HG02678 (cell line): Measurements from ENCODE around the gene TTLL3.

ENCODE experiments used
- ATAC-seq: cut with Tn5 transposase; IDR thresholded peaks from one replicate; pipeline ENCODE4 v1.9.1; 2021; ENCODE audit warnings: mild to moderate bottlenecking, moderate library complexity; ENCODE audit not compliant: unreplicated experiment

The TTLL3 gene

DNA sequence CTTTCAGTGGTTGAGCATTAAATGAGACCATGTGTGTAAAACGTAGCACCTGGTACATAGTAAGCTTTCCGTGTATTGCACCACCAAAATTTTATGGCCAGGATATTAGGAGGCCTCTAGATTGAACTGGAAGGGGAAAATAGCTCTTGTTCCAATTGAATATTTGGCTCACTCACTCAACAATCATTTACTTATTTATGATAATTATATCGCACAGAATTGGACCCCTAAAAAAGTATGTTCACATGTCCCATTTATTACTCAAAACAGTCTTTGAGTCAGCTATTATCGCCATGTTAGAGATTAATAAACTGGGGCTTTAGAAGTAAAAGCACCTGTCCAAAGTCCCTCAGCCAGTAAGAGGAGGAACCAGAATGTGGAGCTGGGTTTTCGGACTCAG, 5.1 kb upstream of the TTLL3 start:
- ATAC-seq = no peak

DNA sequence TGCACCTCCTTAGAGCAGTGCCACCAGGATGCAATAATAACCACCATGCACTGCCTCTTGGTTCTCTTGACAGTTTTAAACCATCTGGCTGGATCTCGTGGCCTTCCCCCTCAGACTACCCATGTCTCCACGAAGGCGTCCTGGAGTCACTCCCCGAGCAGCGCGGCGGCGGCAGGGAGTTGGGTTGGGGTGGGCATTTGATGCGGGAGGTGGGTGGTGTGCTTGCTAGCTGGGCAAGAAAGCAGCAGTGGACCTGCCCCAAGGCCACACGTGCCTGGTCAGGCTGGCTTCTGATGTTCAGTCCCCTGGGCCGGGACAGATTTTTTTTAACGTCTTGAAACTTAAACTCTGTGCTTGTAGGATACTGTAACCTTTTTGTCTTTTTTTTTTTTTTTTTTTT, 3.9 kb upstream of the TTLL3 start:
- no peak for ATAC-seq

DNA sequence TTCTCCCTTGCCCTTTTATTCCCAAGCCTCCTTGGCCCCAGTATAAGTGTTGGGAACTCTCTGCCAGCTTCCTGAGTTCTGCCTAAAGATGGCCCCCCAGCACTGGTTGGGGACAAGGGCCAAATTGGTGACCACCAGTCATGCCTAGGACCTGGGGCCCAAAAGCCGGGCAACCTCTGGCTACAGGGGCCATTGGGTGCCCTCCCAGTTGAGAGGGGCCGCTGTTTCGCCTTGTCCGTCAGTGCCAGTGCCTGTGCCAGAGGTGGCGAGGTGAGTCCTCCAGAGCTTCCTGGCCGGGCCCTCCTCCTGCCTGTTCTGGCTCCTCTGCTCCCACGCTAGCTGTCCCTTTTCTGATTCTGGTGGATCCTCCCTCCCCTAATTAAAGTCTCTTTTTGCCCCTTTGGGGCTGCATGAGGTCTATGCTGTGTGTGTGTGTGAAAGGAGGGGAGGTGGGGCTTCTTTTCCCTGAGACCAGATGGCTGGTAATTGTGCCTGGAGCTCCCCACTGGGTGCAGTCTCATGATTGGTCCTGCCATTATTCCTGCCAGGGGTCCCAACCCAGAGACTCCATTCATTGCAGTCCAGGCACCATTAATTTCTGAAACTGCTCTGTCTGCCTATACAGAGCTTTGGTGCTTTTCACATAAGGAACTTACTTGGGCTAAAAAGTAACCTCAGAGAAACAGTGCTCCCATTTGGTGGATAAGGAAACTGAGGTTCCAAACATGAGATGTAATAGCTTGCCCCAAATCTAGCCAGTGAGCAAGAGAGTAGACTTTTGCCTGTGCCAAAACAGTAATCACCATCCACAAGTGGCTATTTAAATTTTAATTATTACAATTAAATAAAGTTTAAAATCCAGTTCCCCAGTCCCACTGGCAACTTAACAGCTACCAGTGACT, 3.1 kb upstream of the TTLL3 start:
- no peak for ATAC-seq

DNA sequence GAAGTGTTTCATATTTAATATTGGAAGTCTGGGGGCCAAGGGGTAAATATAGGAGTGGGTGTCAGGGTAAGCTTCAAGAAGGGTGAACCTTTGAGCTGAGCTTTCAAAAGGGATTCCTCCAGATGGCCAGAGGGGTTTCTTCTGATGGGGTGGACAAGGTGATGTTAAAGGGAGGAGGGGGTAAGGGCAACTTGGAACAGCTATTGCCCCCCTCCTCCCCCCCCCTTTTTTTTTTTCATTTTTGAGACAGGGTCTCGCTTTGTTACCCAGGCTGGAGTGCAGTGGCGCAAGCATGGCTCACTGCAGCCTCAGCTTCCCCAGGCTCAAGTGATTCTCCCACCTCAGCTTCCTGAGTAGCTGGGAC, 2.1 kb upstream of the TTLL3 start:
- ATAC-seq = no peak

DNA sequence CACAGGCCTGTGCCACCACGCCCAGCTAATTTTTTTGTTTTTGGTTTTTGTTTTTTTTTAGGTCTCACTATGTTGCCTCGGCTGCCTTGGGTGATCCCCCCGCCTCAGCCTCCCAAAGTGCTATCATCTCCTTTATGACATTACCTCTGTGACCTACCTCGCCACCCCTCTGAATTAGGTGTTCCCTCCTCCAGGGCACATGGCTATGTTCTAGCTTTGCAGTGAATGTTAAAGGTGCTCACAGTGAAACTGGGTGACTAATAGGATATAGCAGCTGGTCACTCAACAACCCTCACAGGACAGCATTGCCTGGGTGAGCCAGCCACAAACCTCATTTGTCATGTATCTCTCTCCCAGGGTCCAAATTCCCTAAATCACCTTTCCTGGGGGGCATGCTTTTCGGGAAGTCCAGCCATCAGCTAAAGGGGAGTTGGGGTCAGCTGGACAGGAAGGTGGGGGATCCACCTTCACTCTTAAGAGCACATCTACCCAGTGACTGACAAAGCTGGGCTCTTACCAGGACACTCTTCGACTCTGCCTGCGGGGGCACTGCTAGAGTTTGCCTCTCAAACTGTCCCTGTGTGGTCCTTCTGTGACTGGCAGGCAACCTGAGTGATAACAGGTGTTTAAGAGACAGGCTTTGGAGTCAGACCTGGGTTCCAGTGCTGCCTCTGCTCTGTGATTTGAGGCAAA, 1.6 kb upstream of the TTLL3 start:
- peak; percentile 45 for ATAC-seq

DNA sequence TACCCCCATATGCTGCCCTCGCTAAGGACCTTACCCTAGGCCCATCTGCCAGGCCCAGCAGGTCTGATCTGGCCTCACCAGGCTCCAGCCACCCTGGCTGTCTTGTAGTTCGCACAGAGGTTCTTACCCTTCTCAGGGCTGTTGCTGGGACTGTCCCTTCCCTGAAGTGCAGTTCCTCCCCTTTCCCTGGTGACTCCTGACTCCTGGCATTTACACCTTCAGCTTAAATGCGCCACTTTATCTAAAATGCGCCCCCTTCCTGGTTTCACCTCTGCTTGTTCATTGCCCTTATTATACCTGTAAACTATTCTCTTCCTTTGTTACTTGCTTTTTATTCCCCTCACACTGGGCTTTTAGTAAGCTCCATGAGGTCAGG, 835 bp upstream of the TTLL3 start:
- peak; percentile 4 for ATAC-seq

DNA sequence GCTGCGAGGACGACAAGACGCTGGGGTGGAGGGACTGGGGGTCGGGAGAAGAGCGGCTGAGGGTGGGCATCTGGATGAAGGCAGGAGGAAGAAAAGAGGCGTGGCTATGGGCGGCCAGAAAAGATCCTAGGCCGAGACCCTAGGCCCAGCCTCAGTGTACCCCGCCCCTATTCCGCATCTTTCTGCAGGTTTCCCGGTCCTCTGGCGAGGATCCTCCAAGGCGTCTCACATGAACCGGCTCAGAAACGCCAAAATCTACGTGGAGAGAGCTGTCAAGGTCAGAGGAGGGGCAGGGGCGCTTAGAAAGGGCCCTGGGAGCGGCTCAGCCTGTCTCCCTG, 340 bp downstream of the TTLL3 start:
- no peak for ATAC-seq

DNA sequence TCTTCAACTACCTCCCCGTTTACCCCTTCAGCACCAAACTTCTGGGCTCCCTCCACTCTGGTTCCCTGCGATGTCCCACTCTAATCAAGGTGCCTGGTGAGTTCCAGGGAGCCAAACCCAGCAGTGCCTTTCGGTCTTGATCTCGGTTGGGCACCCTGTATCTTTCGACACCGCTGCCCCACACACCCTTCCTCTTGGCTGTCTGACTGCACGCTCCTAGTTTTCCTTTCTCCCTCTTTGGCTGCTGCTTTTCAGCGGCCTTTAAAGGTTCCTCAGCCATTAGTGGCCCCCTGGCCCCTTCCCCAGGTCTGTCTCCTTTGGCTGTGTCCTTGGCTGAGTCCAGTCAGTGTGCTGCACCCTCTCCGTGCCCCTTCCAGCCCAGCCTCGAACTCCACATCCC, 784 bp downstream of the TTLL3 start:
- ATAC-seq = no peak

DNA sequence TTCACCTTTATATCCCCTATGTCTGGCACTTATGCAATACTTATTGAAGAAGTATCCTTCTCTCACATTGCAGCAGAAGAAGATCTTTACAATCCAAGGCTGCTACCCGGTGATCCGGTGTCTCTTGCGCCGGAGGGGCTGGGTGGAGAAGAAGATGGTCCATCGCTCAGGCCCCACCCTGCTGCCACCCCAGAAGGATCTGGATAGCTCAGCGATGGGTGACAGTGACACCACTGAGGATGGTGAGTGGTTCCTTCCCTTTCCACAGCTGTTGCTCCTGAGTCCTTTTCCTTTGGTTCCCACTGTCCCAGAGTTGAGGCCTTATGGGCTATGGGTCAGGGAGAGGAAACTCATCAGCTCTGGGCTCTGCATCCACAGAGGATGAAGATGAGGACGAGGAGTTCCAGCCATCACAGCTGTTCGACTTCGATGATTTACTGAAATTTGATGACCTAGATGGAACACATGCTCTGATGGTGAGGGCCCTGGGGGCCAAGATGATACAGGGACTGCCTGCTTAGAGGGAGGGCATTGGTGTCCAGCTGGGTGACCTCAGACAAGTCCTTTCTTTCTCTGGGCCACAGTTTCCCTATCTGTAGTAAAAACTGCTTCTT, 2.9 kb downstream of the TTLL3 start:
- ATAC-seq = no peak

DNA sequence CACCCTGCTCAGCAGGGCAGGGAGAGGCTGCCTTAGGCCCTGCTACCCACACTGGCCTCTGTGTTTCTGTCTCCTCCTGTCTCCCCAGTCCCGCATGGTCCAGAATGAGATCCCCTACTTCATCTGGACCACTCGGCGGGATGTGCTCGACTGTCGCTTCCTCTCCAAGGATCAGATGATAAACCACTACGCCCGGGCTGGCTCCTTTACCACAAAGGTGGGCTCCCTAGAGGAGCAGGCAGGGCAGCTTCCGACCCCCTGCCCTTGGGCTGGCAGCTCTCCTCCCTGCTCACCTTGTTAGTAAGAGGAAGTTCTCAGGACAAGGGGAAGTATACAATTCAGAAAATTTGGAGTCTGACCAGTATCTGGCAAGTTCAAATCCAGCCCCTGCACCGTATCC, 5.9 kb downstream of the TTLL3 start:
- ATAC-seq = no peak

DNA sequence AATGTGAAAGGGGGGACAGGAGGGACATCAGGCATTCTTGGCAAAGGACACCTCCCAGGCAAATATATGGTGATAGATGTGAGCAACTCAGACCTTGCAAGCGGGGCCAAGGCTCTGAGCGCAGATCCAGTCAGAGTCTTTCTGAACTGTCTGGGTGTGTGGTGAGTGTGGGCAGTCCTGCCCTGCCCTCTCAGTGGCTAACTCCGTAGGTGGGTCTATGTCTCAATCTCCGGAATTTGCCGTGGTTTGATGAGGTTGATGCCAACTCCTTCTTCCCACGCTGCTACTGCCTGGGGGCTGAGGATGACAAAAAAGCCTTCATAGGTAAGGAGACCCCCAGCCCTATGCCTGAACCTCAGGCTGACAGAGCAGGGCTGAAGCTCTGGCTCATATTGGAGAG, 7.4 kb downstream of the TTLL3 start:
- ATAC-seq = no peak

DNA sequence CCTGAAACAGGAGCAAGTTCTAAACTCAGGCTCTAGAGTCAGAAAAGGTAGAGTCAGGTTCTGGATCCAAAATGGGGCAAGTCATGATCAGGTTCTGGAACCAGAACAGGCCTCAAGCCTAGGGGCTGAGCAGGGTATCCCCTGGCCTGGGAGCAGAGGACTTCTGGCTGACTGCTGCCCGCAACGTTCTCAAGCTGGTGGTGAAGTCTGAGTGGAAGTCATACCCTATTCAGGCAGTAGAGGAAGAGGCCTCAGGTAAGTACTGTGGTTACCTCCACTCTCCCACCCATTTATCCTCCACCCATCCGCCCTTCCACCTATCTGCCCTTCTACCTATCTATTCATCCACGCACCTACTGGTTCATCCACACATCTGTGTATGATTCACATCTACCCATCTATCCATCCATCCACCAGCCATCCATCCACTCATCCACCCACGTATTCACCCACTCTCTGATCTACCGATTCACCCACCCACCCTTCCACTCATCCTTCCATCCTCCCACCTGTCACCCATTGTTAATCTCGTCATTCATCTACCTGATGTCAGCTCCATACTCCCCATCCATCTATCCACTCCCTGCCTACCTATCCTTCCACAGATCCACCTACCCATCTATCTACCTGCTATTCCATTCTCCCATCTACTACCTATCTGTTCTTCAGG, 8.7 kb downstream of the TTLL3 start:
- ATAC-seq = no peak

DNA sequence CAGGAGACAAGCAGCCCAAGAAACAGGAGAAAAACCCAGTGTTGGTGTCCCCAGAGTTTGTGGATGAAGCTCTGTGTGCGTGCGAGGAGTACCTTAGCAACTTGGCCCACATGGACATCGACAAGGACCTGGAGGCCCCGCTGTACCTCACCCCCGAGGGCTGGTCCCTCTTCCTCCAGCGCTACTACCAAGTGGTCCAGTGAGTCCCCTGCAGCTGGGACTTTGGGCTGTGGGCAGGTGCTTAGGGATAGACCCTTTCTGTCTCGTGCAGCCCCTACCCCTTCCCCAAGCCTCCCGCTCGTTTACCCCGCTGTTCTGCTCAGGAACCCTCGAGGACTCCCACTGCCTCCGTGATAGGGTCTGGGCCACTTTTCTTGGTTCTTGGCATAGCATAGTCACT, 10.5 kb downstream of the TTLL3 start:
- ATAC-seq = no peak

DNA sequence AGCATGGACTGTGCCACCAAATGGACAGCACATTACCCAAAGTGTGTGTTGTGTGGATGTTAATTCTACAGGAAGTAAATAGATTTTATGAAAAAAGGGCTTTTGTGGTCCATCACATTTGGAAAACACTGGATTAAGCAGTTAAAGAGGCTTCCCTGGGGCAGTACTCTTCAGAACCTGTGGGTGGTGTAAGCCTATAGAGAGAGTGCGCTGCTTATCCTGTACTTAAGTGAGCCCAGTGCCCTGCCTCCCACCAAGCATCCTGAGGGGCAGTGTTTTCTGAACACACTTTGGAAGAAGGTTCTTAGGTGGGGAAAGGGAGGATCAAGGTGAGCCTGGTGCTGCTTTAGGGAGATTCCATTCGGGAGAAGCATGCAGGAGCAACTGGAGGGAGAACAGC, 10.9 kb downstream of the TTLL3 start:
- ATAC-seq = no peak

DNA sequence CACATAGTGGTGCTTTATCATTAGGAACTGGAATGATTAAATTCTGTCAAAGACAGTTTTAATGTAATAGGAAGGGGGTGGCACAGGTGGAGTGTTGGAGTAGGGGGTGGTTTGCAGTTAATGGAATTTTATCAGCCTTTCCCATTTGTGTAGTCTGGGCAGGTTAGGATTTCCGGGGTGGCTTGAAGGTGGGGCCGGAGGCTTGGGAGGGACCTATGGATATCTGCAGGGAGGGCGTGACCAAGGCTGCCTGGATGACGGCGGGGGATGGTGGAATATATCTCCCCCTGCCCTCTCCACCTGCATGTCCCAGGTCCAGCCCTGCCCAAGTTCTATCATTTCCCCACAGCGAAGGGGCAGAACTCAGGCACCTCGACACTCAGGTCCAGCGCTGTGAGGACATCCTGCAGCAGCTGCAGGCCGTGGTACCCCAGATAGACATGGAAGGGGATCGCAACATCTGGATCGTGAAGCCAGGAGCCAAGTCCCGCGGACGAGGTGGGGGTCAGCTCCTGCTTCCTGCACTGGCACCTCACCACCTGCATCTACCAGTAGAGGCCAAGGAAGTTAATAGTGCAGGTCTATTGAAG, 15.5 kb downstream of the TTLL3 start:
- ATAC-seq = no peak

DNA sequence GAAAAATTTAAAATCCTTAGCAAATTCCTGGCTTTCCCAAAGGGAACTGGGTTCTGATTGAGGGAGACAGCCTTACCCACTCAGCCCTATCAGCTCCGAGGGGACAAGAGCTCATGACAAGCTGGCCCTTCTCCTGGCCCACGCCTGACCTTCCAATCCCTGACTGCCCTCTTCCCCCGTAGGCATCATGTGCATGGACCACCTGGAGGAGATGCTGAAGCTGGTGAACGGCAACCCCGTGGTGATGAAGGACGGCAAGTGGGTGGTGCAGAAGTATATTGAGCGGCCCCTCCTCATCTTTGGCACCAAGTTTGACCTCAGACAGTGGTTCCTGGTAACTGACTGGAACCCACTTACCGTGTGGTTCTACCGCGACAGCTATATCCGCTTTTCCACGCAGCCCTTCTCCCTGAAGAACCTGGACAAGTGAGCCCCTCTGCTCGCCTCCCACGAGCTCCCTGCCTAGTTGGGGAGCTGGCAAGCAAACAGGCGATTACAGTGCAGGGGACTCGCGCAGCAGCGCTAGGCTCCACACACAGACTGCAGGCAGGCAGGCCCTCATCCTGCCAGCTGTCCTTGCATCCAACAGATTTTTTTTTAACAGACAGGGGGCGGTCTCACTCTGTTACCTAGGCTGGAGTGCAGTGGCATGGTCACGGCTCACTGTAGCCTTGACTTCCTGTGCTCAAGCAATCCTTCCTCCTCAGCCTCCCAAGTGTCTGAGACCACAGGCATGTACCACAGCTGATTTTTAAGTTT, 16.9 kb downstream of the TTLL3 start:
- no peak for ATAC-seq

DNA sequence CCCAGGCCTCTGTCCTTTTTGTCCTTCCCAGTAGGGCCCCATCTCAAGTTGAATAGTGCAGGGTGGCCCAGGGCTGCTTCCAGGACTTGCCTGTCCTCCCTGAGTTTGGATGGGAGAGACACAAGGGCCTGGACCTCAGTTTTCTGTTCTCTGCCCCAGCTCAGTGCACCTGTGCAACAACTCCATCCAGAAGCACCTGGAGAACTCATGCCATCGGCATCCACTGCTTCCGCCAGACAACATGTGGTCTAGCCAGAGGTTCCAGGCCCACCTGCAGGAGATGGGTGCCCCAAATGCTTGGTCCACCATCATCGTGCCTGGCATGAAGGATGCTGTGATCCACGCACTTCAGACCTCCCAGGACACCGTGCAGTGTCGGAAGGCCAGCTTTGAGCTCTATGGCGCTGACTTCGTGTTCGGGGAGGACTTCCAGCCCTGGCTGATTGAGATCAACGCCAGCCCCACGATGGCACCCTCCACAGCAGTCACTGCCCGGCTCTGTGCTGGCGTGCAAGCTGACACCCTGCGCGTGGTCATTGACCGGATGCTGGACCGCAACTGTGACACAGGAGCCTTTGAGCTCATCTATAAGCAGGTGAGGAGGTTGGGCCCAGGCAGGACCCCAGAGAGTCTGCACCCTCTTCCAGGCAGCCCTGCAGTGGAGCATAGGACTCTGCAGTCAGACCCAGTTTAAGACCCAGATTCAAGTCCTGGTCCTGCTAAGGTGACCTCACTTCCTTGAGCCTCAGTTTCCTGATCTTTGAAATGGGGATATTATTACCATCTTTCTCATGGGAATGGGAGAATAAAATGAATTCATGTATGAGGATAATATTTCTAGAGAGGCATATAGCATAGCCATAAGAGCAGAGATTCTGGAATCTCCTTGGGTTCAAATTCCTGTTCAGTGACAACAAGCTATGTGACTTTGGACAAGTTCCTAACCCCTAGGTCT, 19.0 kb downstream of the TTLL3 start:
- no peak for ATAC-seq

DNA sequence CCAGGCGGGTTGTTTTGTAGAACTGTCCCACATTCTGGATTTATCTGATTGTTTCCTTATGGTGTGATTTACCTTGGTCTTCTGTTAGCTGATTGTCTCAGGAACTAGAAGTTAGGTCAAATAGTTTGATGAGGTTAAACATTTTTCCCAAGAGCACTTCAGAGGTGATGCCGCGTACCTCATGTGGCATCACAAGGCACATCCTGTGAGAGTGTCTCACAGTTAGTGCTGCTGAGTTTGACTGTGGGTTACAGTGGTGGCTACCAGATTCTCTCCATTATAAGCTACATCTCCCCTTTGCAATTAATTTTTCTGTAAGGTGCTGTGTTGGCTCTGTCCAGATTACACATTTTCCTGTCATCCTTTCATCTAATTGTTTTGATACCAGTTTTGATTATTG, 21.2 kb downstream of the TTLL3 start:
- ATAC-seq = no peak

DNA sequence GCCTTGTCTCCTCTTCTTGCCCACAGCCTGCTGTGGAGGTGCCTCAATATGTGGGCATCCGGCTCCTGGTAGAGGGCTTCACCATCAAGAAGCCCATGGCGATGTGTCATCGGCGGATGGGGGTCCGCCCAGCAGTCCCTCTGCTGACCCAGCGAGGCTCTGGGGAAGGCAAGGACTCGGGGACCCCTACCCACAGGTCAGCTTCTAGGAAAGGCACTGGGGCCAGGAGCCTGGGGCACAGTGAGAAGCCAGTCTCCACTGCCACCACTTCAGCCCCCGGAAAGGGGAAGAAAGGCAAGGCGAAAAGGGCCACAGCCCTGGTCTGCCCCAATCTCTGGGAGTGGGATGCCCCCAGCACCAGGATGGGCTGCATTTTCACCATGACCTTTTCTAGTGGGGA, 23.0 kb downstream of the TTLL3 start:
- no peak for ATAC-seq
